HepG2 (cell line): ENCODE data around the gene LRRC15. TPM values are rescaled to one million over a fixed set of nuclear protein-coding genes. Genes with fewer than 3 reads are reported as not detected.

Source experiments
- ATAC-seq: fragments of 200-7000 bp; cut with Tn5 transposase; 3 replicates; pipeline ENCODE4 v1.9.1; 2020; ENCODE audit warnings: mild to moderate bottlenecking, moderate library complexity
- BruUV-seq: library from RNA; stranded (reverse); fragments of 400-500 nt; replicated peaks from 2 replicates; lab custom pipeline; 2021; lab: Mats Ljungman, UMichigan
- CTCF ChIA-PET: fragments of 300-600 bp; formaldehyde crosslinking; extraction: SDS; loops from one replicate; lab custom pipeline; 2021; ENCODE audit warnings: low total read pairs, inconsistent platforms, low intra/inter-chr PET ratio; lab: Yijun Ruan, JAX
- POLR2A ChIA-PET: fragments of 350-600 bp; sonication (Branson Sonifier 250); formaldehyde crosslinking; loops from one replicate; lab custom pipeline; 2020; ENCODE audit warnings: antibody characterized with exemption, inconsistent platforms; lab: Yijun Ruan, JAX
- DNase-seq: peaks from one replicate; pipeline ENCODE4 v3.0.0-alpha.2; 2015; ENCODE audit warnings: low spot score
- FAIRE-seq: peaks from 3 replicates; lab custom pipeline; 2011; peaks lifted over from hg19 to GRCh38; lab: Jason Lieb, UNC
- H2AFZ ChIP-seq: one replicate; pipeline ENCODE4 v1.6.1; 2011; ENCODE audit warnings: low read length, inconsistent platforms
- H3K27ac ChIP-seq: fragments of 300-600 bp; 3 replicates; pipeline ENCODE4 v1.8.0; 2011; ENCODE audit warnings: mixed run types, mild to moderate bottlenecking, mixed read lengths, low read length, inconsistent platforms; ENCODE audit not compliant: insufficient read depth; ENCODE audit errors: extremely low read length
- H3K27me3 ChIP-seq, 2 experiments: fragments of 200-600 bp in 1 of 2; 2 replicates in 1 of 2; 3 replicates in 1 of 2; pipeline versions ENCODE4 v1.6.0 to v1.8.0; 2011; ENCODE audit warnings: low read length in 2 of 2, mild to moderate bottlenecking in 2 of 2, moderate library complexity in 2 of 2, inconsistent platforms in 1 of 2; ENCODE audit not compliant: insufficient read depth in 2 of 2, control insufficient read depth in 1 of 2
- H3K36me3 ChIP-seq, 2 experiments: fragments of 200-600 bp in 1 of 2; replicated peaks in 1 of 2; 2 replicates in 1 of 2; 3 replicates in 1 of 2; pipeline versions ENCODE4 v1.5.1 to v1.8.0; 2011; ENCODE audit warnings: low read length in 2 of 2, inconsistent platforms in 1 of 2; ENCODE audit not compliant: insufficient read depth in 2 of 2, control insufficient read depth in 1 of 2
- H3K4me1 ChIP-seq: 2 replicates; pipeline ENCODE4 v1.5.1; 2012; ENCODE audit warnings: low read length, inconsistent platforms; ENCODE audit not compliant: insufficient read depth
- H3K4me2 ChIP-seq: 2 replicates; pipeline ENCODE4 v1.6.0; 2011; ENCODE audit warnings: low read depth, low read length, inconsistent platforms
- H3K4me3 ChIP-seq, 3 experiments: fragments of 200-600 bp in 1 of 3; sonication (generic), shearing (Covaris generic) in 1 of 3; replicated peaks in 1 of 3; 2 replicates each; pipeline ENCODE4 v1.5.1; 2011 to 2016; ENCODE audit warnings: low read length in 3 of 3, inconsistent platforms in 2 of 3, low read depth in 2 of 3, mild to moderate bottlenecking in 2 of 3, control low read depth in 1 of 3, mixed read lengths in 1 of 3; ENCODE audit not compliant: insufficient read depth in 1 of 3
- H3K79me2 ChIP-seq: one replicate; pipeline ENCODE4 v1.6.1; 2011; ENCODE audit warnings: low read length, inconsistent platforms; ENCODE audit not compliant: insufficient read depth
- H3K9ac ChIP-seq: 2 replicates; pipeline ENCODE4 v1.6.0; 2011; ENCODE audit warnings: mild to moderate bottlenecking, low read depth, low read length, inconsistent platforms; ENCODE audit not compliant: insufficient read depth
- H3K9me3 ChIP-seq: 2 replicates; pipeline ENCODE4 v1.5.1; 2012; ENCODE audit warnings: mild to moderate bottlenecking, low read length
- H4K20me1 ChIP-seq: 2 replicates; pipeline ENCODE4 v1.6.0; 2011; ENCODE audit warnings: inconsistent platforms, mild to moderate bottlenecking, low read length, moderate library complexity; ENCODE audit not compliant: insufficient read depth
- EP300 ChIP-seq, 3 experiments: sonication (generic) in 1 of 3; formaldehyde crosslinking in 1 of 3; IDR thresholded peaks; 2 replicates each; pipeline versions ENCODE4 v1.5.1 to v1.6.1; 2011 to 2020; ENCODE audit warnings: low read depth in 2 of 3, low read length in 2 of 3, borderline replicate concordance in 1 of 3, improper control_type of control experiment in 1 of 3, mild to moderate bottlenecking in 1 of 3, missing genetic modification reagents in 1 of 3, moderate library complexity in 1 of 3
- FOXO1 ChIP-seq: sonication (generic); formaldehyde crosslinking; IDR thresholded peaks from 2 replicates; pipeline ENCODE4 v1.4.0; 2020; ENCODE audit warnings: missing genetic modification reagents
- HIC2 ChIP-seq: sonication (generic); formaldehyde crosslinking; IDR thresholded peaks from 2 replicates; pipeline ENCODE4 v1.9.0; 2022; ENCODE audit warnings: low read depth, missing genetic modification reagents
- SP5 ChIP-seq: IDR thresholded peaks from 2 replicates; pipeline ENCODE4 v1.6.1; 2016; ENCODE audit warnings: low read depth, borderline replicate concordance
- TFAP4 ChIP-seq: sonication (generic); IDR thresholded peaks from 2 replicates; pipeline ENCODE4 v1.6.1; 2016; ENCODE audit warnings: low read depth, borderline replicate concordance
- ZNF282 ChIP-seq: fragments of 450-650 bp; IDR thresholded peaks from 2 replicates; pipeline ENCODE4 v1.6.1; 2018; ENCODE audit not compliant: partially characterized antibody
- ZNF691 ChIP-seq: sonication (generic); formaldehyde crosslinking; IDR thresholded peaks from 2 replicates; pipeline ENCODE4 v1.4.0; 2020; ENCODE audit warnings: missing genetic modification reagents, low read depth, mild to moderate bottlenecking, borderline replicate concordance
- WGBS: methylation state at CpG from one replicate; pipeline ENCODE4 v1.1.6; 2017; ENCODE audit warnings: low lambda C conversion rate; 5-methylcytosine and 5-hydroxymethylcytosine counted together
- in situ Hi-C: cut with HindIII; loops from 2 replicates; pipeline ENCODE4 v1.10.0; 2017; ENCODE audit warnings: low pct_unique_long_range_greater_than_20kb; ENCODE audit not compliant: extremely low pct_ligation_motif_present
- intact Hi-C: fragments of 100-400 bp; cut with micrococcal nuclease; formaldehyde crosslinking; loops from one replicate; pipeline ENCODE4 v1.10.0; 2022; ENCODE audit not compliant: unreplicated experiment
- polyA plus RNA-seq, 8 experiments: library from polyadenylated mRNA; depleted of rRNA in 3 of 8; stranded (reverse) in 7 of 8; unstranded in 1 of 8; fragments of >200 nt; fragmentation: Illumina TruSeq in 4 of 8; extraction: Trizol in 4 of 8; gene quantifications; 2 replicates each; pipeline versions ENCODE4 v1.2.1 to v1.2.3, GENCODE V29; 2011 to 2016; ENCODE audit warnings: low read depth in 4 of 8, missing spikeins in 1 of 8, mixed read lengths in 1 of 8; ENCODE audit not compliant: insufficient read depth in 1 of 8
- total RNA-seq, 5 experiments: library from RNA; depleted of rRNA; stranded (reverse); fragments of >200 nt; fragmentation: Illumina TruSeq; extraction: Trizol; gene quantifications; 2 replicates each; pipeline ENCODE4 v1.2.3, GENCODE V29; 2016; ENCODE audit warnings: low read depth in 1 of 5

LRRC15 gene
- total and polyA plus RNA-seq, 2 of the 13 experiments (the other 11 are each of a cell fraction or from before 2014, with no cell fraction given): not detected

- BruUV-seq: no TSS peak
- peaks cover 14 to 80% of the 10 kb centered on the region in 2 experiments for H3K27me3 ChIP-seq
- in situ Hi-C loops: no loop called here
- no peak for ATAC-seq
- DNase-seq: no peak
- no peak overlapping the region for H3K9ac ChIP-seq
- H3K9me3 ChIP-seq: no peaks in the 10 kb centered on the region
- no peak overlapping the region for H2AFZ ChIP-seq
- no peak for FAIRE-seq
- ChIA-PET POLR2A (no interaction called here), CTCF (no interaction called here)
- WGBS: 60% methylated on average over 6 of the region's 9 CpGs
- intact Hi-C loops: no loop called here
- no peak for TF ChIP-seq ZNF691 (CRISPR knock-in tag)
- TF ChIP-seq TFAP4: no peak
- TF ChIP-seq EP300 (IDR thresholded peaks at IDR 0.05; ENCODE audit: low read depth in 2 of 2, low read length in 2 of 2): no peak
- TF ChIP-seq EP300 (CRISPR knock-in tag; IDR thresholded peaks at IDR 0.05; ENCODE audit: borderline replicate concordance): no peak
- no peak for TF ChIP-seq HIC2
- TF ChIP-seq ZNF282: no peak
- no peak for TF ChIP-seq FOXO1 (CRISPR knock-in tag)
- TF ChIP-seq SP5 (CRISPR knock-in tag): no peak
- H3K4me1 ChIP-seq: peaks cover 9% of the 10 kb centered on the region; the same call in 1 of the 2 replicates
- no peaks in the 10 kb centered on the region for H3K36me3 ChIP-seq
- H3K27ac ChIP-seq: no peak overlapping the region
- no peaks in the 10 kb centered on the region for H4K20me1 ChIP-seq
- no peak overlapping the region for H3K4me3 ChIP-seq
- no peak overlapping the region for H3K4me2 ChIP-seq
- no peaks in the 10 kb centered on the region for H3K79me2 ChIP-seq
Measured at GRCh38 chr3:194382892-194383223, 13.3 kb upstream of the LRRC15 start.
